ENCODE data around the gene CHMP4A.
"Not testable (repeated sequence)": the region's sequence is repeated elsewhere in the genome, so short reads cannot be mapped to it uniquely, and the experiment has no call there.

Gene CHMP4A

GRCh38 chr14:24219080-24219479, 5.8 kb upstream of the CHMP4A start:
- H3K9me3 ChIP-seq (ENCODE audit: control insufficient read depth, insufficient read depth, low read depth, low read length) = no peaks in the 10 kb centered on the region
- H3K27ac ChIP-seq (ENCODE audit: low read depth, low read length) = no peak overlapping the region
- H3K9ac ChIP-seq (ENCODE audit: low read length) = no peak overlapping the region
- no peaks in the 10 kb centered on the region for H3K4me1 ChIP-seq (ENCODE audit: control insufficient read depth, insufficient read depth, low read length)
- H3K4me3 ChIP-seq (ENCODE audit: low read depth, low read length) = no peak overlapping the region
- no peaks in the 10 kb centered on the region for H3K27me3 ChIP-seq (ENCODE audit: control insufficient read depth, insufficient read depth, low read length)
- H3K36me3 ChIP-seq (ENCODE audit: control insufficient read depth, insufficient read depth, low read length) = peaks cover 7% of the 10 kb centered on the region

- H3K27me3 ChIP-seq (ENCODE audit: control insufficient read depth, insufficient read depth, low read length); H3K4me3 ChIP-seq (ENCODE audit: low read depth, low read length): not testable (repeated sequence)
These were observed 3.6 kb upstream of the CHMP4A start for GRCh38 chr14:24216876-24217275.

GRCh38 chr14:24216345-24216699, 3.0 kb upstream of the CHMP4A start:
- H3K4me1 ChIP-seq (ENCODE audit: control insufficient read depth, insufficient read depth, low read length) = peaks cover 4% of the 10 kb centered on the region
- peak overlapping the region; percentile 92; the same call in 1 of the 2 replicates for H3K4me3 ChIP-seq (ENCODE audit: low read depth, low read length)

More at GRCh38 chr14:24216876-24217275, 3.6 kb upstream of the CHMP4A start:
- H3K9me3 ChIP-seq (ENCODE audit: control insufficient read depth, insufficient read depth, low read depth, low read length); H3K9ac ChIP-seq (ENCODE audit: low read length); H3K27ac ChIP-seq (ENCODE audit: low read depth, low read length); H3K36me3 ChIP-seq (ENCODE audit: control insufficient read depth, insufficient read depth, low read length); H3K4me1 ChIP-seq (ENCODE audit: control insufficient read depth, insufficient read depth, low read length): not testable (repeated sequence)

GRCh38 chr14:24215495-24216344, 2.4 kb upstream of the CHMP4A start, which contains the start of gene MDP1:
TSS of gene MDP1 (minus strand) at chr14:24216066. CDS start at chr14:24215955, 111 bp downstream.
- Histone ChIP-seq H3K4me1 (ENCODE audit: control insufficient read depth, insufficient read depth, low read length) (peaks cover 4% of the 10 kb centered on the region), H3K36me3 (ENCODE audit: control insufficient read depth, insufficient read depth, low read length) (peaks cover 18% of the 10 kb centered on the region), H3K27ac (ENCODE audit: low read depth, low read length) (peak within 1 kb of the TSS; percentile 37; the same call in 1 of the 2 replicates), H3K9ac (ENCODE audit: low read length) (peak within 1 kb of the TSS; percentile 93), H3K27me3 (ENCODE audit: control insufficient read depth, insufficient read depth, low read length) (no peaks in the 10 kb centered on the region), H3K9me3 (ENCODE audit: control insufficient read depth, insufficient read depth, low read depth, low read length) (no peaks in the 10 kb centered on the region), H3K4me3 (ENCODE audit: low read depth, low read length) (peak within 1 kb of the TSS; percentile 92)

More at GRCh38 chr14:24216345-24216699, 3.0 kb upstream of the CHMP4A start:
- no peaks in the 10 kb centered on the region for H3K27me3 ChIP-seq (ENCODE audit: control insufficient read depth, insufficient read depth, low read length)
- H3K9me3 ChIP-seq (ENCODE audit: control insufficient read depth, insufficient read depth, low read depth, low read length) = no peaks in the 10 kb centered on the region
- no peak overlapping the region for H3K9ac ChIP-seq (ENCODE audit: low read length)
- H3K36me3 ChIP-seq (ENCODE audit: control insufficient read depth, insufficient read depth, low read length) = peaks cover 15% of the 10 kb centered on the region
- no peak overlapping the region for H3K27ac ChIP-seq (ENCODE audit: low read depth, low read length)

- peaks cover 34% of the 10 kb centered on the region for H3K36me3 ChIP-seq (ENCODE audit: control insufficient read depth, insufficient read depth, low read length)
These were observed 776 bp upstream of the CHMP4A start for GRCh38 chr14:24213866-24214662.

GRCh38 chr14:24211311-24211710, 2.0 kb downstream of the CHMP4A start:
- H3K27ac ChIP-seq (ENCODE audit: low read depth, low read length) = no peak overlapping the region
- no peak overlapping the region for H3K9ac ChIP-seq (ENCODE audit: low read length)
- no peak overlapping the region for H3K4me3 ChIP-seq (ENCODE audit: low read depth, low read length)
- peaks cover 4% of the 10 kb centered on the region for H3K4me1 ChIP-seq (ENCODE audit: control insufficient read depth, insufficient read depth, low read length)
- peaks cover 53% of the 10 kb centered on the region for H3K36me3 ChIP-seq (ENCODE audit: control insufficient read depth, insufficient read depth, low read length)
- H3K9me3 ChIP-seq (ENCODE audit: control insufficient read depth, insufficient read depth, low read depth, low read length) = no peaks in the 10 kb centered on the region
- H3K27me3 ChIP-seq (ENCODE audit: control insufficient read depth, insufficient read depth, low read length) = no peaks in the 10 kb centered on the region

More at GRCh38 chr14:24213866-24214662, 776 bp upstream of the CHMP4A start:
- Histone ChIP-seq H3K4me1 (ENCODE audit: control insufficient read depth, insufficient read depth, low read length) (peaks cover 4% of the 10 kb centered on the region), H3K9me3 (ENCODE audit: control insufficient read depth, insufficient read depth, low read depth, low read length) (no peaks in the 10 kb centered on the region), H3K9ac (ENCODE audit: low read length) (peak overlapping the region; percentile 94), H3K4me3 (ENCODE audit: low read depth, low read length) (peak overlapping the region; percentile 77), H3K27me3 (ENCODE audit: control insufficient read depth, insufficient read depth, low read length) (no peaks in the 10 kb centered on the region), H3K27ac (ENCODE audit: low read depth, low read length) (peak overlapping the region; percentile 7; the same call in 1 of the 2 replicates)

- H3K36me3 ChIP-seq (ENCODE audit: control insufficient read depth, insufficient read depth, low read length) = peaks cover 76% of the 10 kb centered on the region
- H3K27me3 ChIP-seq (ENCODE audit: control insufficient read depth, insufficient read depth, low read length) = no peaks in the 10 kb centered on the region
- H3K9me3 ChIP-seq (ENCODE audit: control insufficient read depth, insufficient read depth, low read depth, low read length) = peaks cover 5% of the 10 kb centered on the region; the same call in 1 of the 2 replicates
- no peak overlapping the region for H3K9ac ChIP-seq (ENCODE audit: low read length)
- no peak overlapping the region for H3K27ac ChIP-seq (ENCODE audit: low read depth, low read length)
- peaks cover 5% of the 10 kb centered on the region for H3K4me1 ChIP-seq (ENCODE audit: control insufficient read depth, insufficient read depth, low read length)
- no peak overlapping the region for H3K4me3 ChIP-seq (ENCODE audit: low read depth, low read length)
These were observed 5.7 kb downstream of the CHMP4A start for GRCh38 chr14:24207625-24208024.

- Histone ChIP-seq H3K9me3 (ENCODE audit: control insufficient read depth, insufficient read depth, low read depth, low read length) (peaks cover 5% of the 10 kb centered on the region; the same call in 1 of the 2 replicates), H3K27ac (ENCODE audit: low read depth, low read length) (no peak overlapping the region), H3K27me3 (ENCODE audit: control insufficient read depth, insufficient read depth, low read length) (no peaks in the 10 kb centered on the region), H3K4me3 (ENCODE audit: low read depth, low read length) (no peak overlapping the region), H3K4me1 (ENCODE audit: control insufficient read depth, insufficient read depth, low read length) (peaks cover 5% of the 10 kb centered on the region), H3K36me3 (ENCODE audit: control insufficient read depth, insufficient read depth, low read length) (peaks cover 77% of the 10 kb centered on the region), H3K9ac (ENCODE audit: low read length) (no peak overlapping the region)
These were observed 6.2 kb downstream of the CHMP4A start for GRCh38 chr14:24207104-24207551.

- no peak overlapping the region for H3K4me3 ChIP-seq (ENCODE audit: low read depth, low read length)
- H3K27ac ChIP-seq (ENCODE audit: low read depth, low read length) = no peak overlapping the region
- H3K27me3 ChIP-seq (ENCODE audit: control insufficient read depth, insufficient read depth, low read length) = no peaks in the 10 kb centered on the region
- H3K9me3 ChIP-seq (ENCODE audit: control insufficient read depth, insufficient read depth, low read depth, low read length) = peaks cover 9% of the 10 kb centered on the region
- peaks cover 78% of the 10 kb centered on the region for H3K36me3 ChIP-seq (ENCODE audit: control insufficient read depth, insufficient read depth, low read length)
- H3K9ac ChIP-seq (ENCODE audit: low read length) = no peak overlapping the region
- H3K4me1 ChIP-seq (ENCODE audit: control insufficient read depth, insufficient read depth, low read length) = peaks cover 5% of the 10 kb centered on the region
These were observed 6.8 kb downstream of the CHMP4A start for GRCh38 chr14:24206260-24207103.

Data from HUES6 (cell line).